SK-N-SH (cell line): ENCODE data around the gene GLCE. TPM values are rescaled to one million over a fixed set of nuclear protein-coding genes. Genes with fewer than 3 reads are reported as not detected.

Experiments
- CTCF ChIA-PET: fragments of 300-600, 350-600 bp; formaldehyde crosslinking; extraction: SDS; loops from one replicate; lab custom pipeline; 2021; lab: Yijun Ruan, JAX
- POLR2A ChIA-PET: fragments of 350-600 bp; sonication (Branson Sonifier 250); formaldehyde crosslinking; extraction: SDS; loops from one replicate; lab custom pipeline; 2020; ENCODE audit warnings: antibody characterized with exemption, inconsistent platforms; lab: Yijun Ruan, JAX
- DNase-seq: peaks from one replicate; pipeline ENCODE4 v3.0.0; 2012
- H2AFZ ChIP-seq: fragments of 200-600 bp; sonication (generic); 2 replicates; pipeline ENCODE4 v1.8.1; 2016; ENCODE audit warnings: antibody characterized with exemption, mild to moderate bottlenecking, low read depth
- H3F3A ChIP-seq: fragments of 200-600 bp; sonication (generic); replicated peaks from 2 replicates; pipeline ENCODE3; 2016; ENCODE audit warnings: antibody characterized with exemption, mild to moderate bottlenecking; ENCODE audit not compliant: insufficient read depth
- H3K27ac ChIP-seq, 2 experiments: fragments of 200-500 bp in 1 of 2; fragments of 200-600 bp in 1 of 2; sonication (Bioruptor generic) in 1 of 2; sonication (generic), shearing (Covaris generic) in 1 of 2; 2 replicates each; pipeline versions ENCODE4 v1.5.1 to v1.6.1; 2014 to 2016; ENCODE audit warnings: low read depth in 2 of 2, inconsistent platforms in 1 of 2, low read length in 1 of 2, mild to moderate bottlenecking in 1 of 2, mixed read lengths in 1 of 2
- H3K27me3 ChIP-seq: fragments of 200-600 bp; sonication (generic), shearing (Covaris generic); 2 replicates; pipeline ENCODE4 v1.6.1; 2016; ENCODE audit warnings: mixed run types; ENCODE audit not compliant: insufficient read depth
- H3K36me3 ChIP-seq, 2 experiments: fragments of 200-500 bp in 1 of 2; fragments of 200-600 bp in 1 of 2; sonication (Bioruptor generic) in 1 of 2; sonication (generic) in 1 of 2; replicated peaks in 1 of 2; 2 replicates each; pipeline versions ENCODE3 to v1.5.1; 2014 to 2016; ENCODE audit warnings: low read length in 1 of 2, mild to moderate bottlenecking in 1 of 2; ENCODE audit not compliant: insufficient read depth in 2 of 2, control insufficient read depth in 1 of 2
- H3K4me1 ChIP-seq, 2 experiments: fragments of 200-500 bp in 1 of 2; fragments of 200-600 bp in 1 of 2; sonication (Bioruptor generic) in 1 of 2; sonication (generic), shearing (Covaris generic) in 1 of 2; 2 replicates each; pipeline versions ENCODE4 v1.5.1 to v1.6.1; 2014 to 2016; ENCODE audit warnings: low read depth in 1 of 2, low read length in 1 of 2, mixed run types in 1 of 2; ENCODE audit not compliant: insufficient read depth in 2 of 2, control insufficient read depth in 1 of 2
- H3K4me2 ChIP-seq: fragments of 200-600 bp; sonication (generic), shearing (Covaris generic); 2 replicates; pipeline ENCODE4 v1.6.1; 2017; ENCODE audit warnings: mixed run types
- H3K4me3 ChIP-seq, 2 experiments: fragments of 200-500 bp in 1 of 2; fragments of 200-600 bp in 1 of 2; sonication (Bioruptor generic) in 1 of 2; sonication (generic), shearing (Covaris generic) in 1 of 2; 2 replicates each; pipeline versions ENCODE4 v1.5.1 to v1.8.1; 2014 to 2016; ENCODE audit warnings: low read depth in 2 of 2, inconsistent platforms in 1 of 2, low read length in 1 of 2, mild to moderate bottlenecking in 1 of 2, mixed read lengths in 1 of 2, moderate library complexity in 1 of 2
- H3K79me2 ChIP-seq: fragments of 200-600 bp; sonication (generic); 2 replicates; pipeline ENCODE4 v1.8.1; 2017; ENCODE audit warnings: mild to moderate bottlenecking; ENCODE audit not compliant: insufficient read depth
- H3K9ac ChIP-seq: fragments of 200-600 bp; sonication (generic); 2 replicates; pipeline ENCODE4 v1.6.1; 2017; ENCODE audit warnings: mixed run types
- H3K9me2 ChIP-seq: fragments of 200-600 bp; sonication (generic); 2 replicates; pipeline ENCODE4 v1.6.1; 2017; ENCODE audit warnings: mixed run types
- H3K9me3 ChIP-seq: fragments of 200-600 bp; sonication (generic); 2 replicates; pipeline ENCODE4 v1.6.1; 2017; ENCODE audit warnings: mixed run types, mild to moderate bottlenecking, moderate library complexity
- H4K20me1 ChIP-seq: fragments of 200-600 bp; sonication (generic); 2 replicates; pipeline ENCODE4 v1.6.1; 2017; ENCODE audit warnings: mild to moderate bottlenecking, mixed run types; ENCODE audit not compliant: insufficient read depth
- CTCF ChIP-seq: fragments of 200-600 bp; sonication (generic); IDR thresholded peaks from 2 replicates; pipeline ENCODE4 v1.6.1; 2017; ENCODE audit warnings: antibody characterized with exemption, mild to moderate bottlenecking, moderate library complexity
- EP300 ChIP-seq, 2 experiments: IDR thresholded peaks; 2 replicates each; pipeline versions ENCODE4 v1.4.0 to v1.6.1; 2012; ENCODE audit warnings: borderline replicate concordance in 1 of 2, low read depth in 1 of 2, low read length in 1 of 2
- EZH2phosphoT487 ChIP-seq: fragments of 200-600 bp; sonication (generic); IDR thresholded peaks from 2 replicates; pipeline ENCODE4 v1.6.1; 2017; ENCODE audit warnings: low read depth, mixed run types, mild to moderate bottlenecking, antibody characterized with exemption, moderate library complexity, borderline replicate concordance
- FOSL2 ChIP-seq: IDR thresholded peaks from 2 replicates; pipeline ENCODE4 v1.4.0; 2012; ENCODE audit warnings: low read depth, mild to moderate bottlenecking, moderate library complexity, borderline replicate concordance
- JUND ChIP-seq: IDR thresholded peaks from 2 replicates; pipeline ENCODE4 v1.4.0; 2012
- MAX ChIP-seq: IDR thresholded peaks from 2 replicates; pipeline ENCODE4 v1.4.0; 2012; ENCODE audit warnings: low read depth
- MEF2A ChIP-seq: IDR thresholded peaks from 2 replicates; pipeline ENCODE4 v1.4.0; 2012; ENCODE audit warnings: low read depth, borderline replicate concordance
- RCOR1 ChIP-seq: fragments of 150-350 bp; IDR thresholded peaks from 2 replicates; pipeline ENCODE4 v1.6.1; 2017; ENCODE audit warnings: antibody characterized with exemption, low read length
- REST ChIP-seq: IDR thresholded peaks from 2 replicates; pipeline ENCODE4 v1.6.1; 2012; ENCODE audit warnings: mild to moderate bottlenecking, low read depth, low read length, moderate library complexity
- RXRA ChIP-seq: IDR thresholded peaks from 2 replicates; pipeline ENCODE4 v1.4.0; 2012; ENCODE audit warnings: low read depth, mild to moderate bottlenecking, borderline replicate concordance
- SMC3 ChIP-seq: IDR thresholded peaks from 2 replicates; pipeline ENCODE4 v1.6.1; 2012; ENCODE audit warnings: low read depth, low read length, improper control_type of control experiment
- TEAD4 ChIP-seq: IDR thresholded peaks from 2 replicates; pipeline ENCODE4 v1.4.0; 2012; ENCODE audit warnings: mild to moderate bottlenecking, borderline replicate concordance; ENCODE audit not compliant: insufficient read depth
- USF2 ChIP-seq: fragments of 150-350 bp; IDR thresholded peaks from 2 replicates; pipeline ENCODE4 v1.6.1; 2017; ENCODE audit warnings: antibody characterized with exemption, low read length, low read depth, borderline replicate concordance
- YY1 ChIP-seq: IDR thresholded peaks from 2 replicates; pipeline ENCODE4 v1.4.0; 2012; ENCODE audit warnings: low read depth, mild to moderate bottlenecking
- ZBTB33 ChIP-seq: IDR thresholded peaks from 2 replicates; pipeline ENCODE4 v1.4.0; 2012; ENCODE audit warnings: low read depth, borderline replicate concordance
- WGBS: methylation state at CpG from one replicate; pipeline ENCODE4 v1.1.6; 2017; ENCODE audit warnings: low lambda C conversion rate; 5-methylcytosine and 5-hydroxymethylcytosine counted together
- polyA plus RNA-seq, 3 experiments: library from polyadenylated mRNA; depleted of rRNA; stranded (reverse); fragments of >200 nt; gene quantifications; 2 replicates each; pipeline ENCODE4 v1.2.3, GENCODE V29; 2012

Gene GLCE
- polyA plus RNA-seq, 1 of the 3 experiments (the other 2 are of a cell fraction), result 19.5 TPM

- 97% methylated on average over 1 of the region's 1 CpG for WGBS
- H3K36me3 ChIP-seq, result peaks cover 0 to 7% of the 10 kb centered on the region in 2 experiments
Measured at GRCh38 chr15:69237718-69238117, 77.3 kb downstream of the GLCE start.

More at GRCh38 chr15:69237718-69238117, 77.3 kb downstream of the GLCE start:
- Histone ChIP-seq H3K79me2 (no peaks in the 10 kb centered on the region), H3K4me1 (no peaks in the 10 kb centered on the region; a peak in 1 of 4 replicates), H3K9ac (no peak overlapping the region), H3F3A (no peaks in the 10 kb centered on the region), H3K9me3 (no peaks in the 10 kb centered on the region), H3K4me2 (no peak overlapping the region), H3K27ac (no peak overlapping the region), H3K9me2 (no peaks in the 10 kb centered on the region), H3K4me3 (no peak overlapping the region), H2AFZ (no peak overlapping the region), H3K27me3 (no peaks in the 10 kb centered on the region), H4K20me1 (no peaks in the 10 kb centered on the region)
- TF ChIP-seq EZH2phosphoT487, result no peak
- TF ChIP-seq EP300 (IDR thresholded peaks at IDR 0.05; ENCODE audit: borderline replicate concordance in 1 of 2, low read depth in 1 of 2, low read length in 1 of 2), result no peak
- TF ChIP-seq RCOR1, result no peak
- no peak for TF ChIP-seq SMC3
- no peak for TF ChIP-seq FOSL2
- no peak for TF ChIP-seq YY1
- no peak for TF ChIP-seq MEF2A
- TF ChIP-seq RXRA, result no peak
- TF ChIP-seq JUND, result no peak
- TF ChIP-seq USF2, result no peak
- no peak for TF ChIP-seq MAX
- no peak for TF ChIP-seq ZBTB33
- TF ChIP-seq CTCF, result no peak
- TF ChIP-seq TEAD4, result no peak
- no peak for TF ChIP-seq REST
- ChIA-PET CTCF (interaction anchor here (0.9 to 1.6 kb wide), 2 partner anchors 77 to 157 kb away, joined by 3 to 5 read pairs; no protein-coding TSS in a partner anchor), POLR2A (no interaction called here)
- DNase-seq, result no peak
